ENCODE measurements around the gene FXYD1.

The FXYD1 gene

GRCh38 chr19:35138305-35138892, at the start of gene FXYD1:
TSS of gene FXYD1 (plus strand) at chr19:35138824. CDS start at chr19:35140080, 1,256 bp downstream.
- H3K27ac ChIP-seq (ENCODE audit: low read length) = no peak within 1 kb of the TSS
- no peaks in the 10 kb centered on the region for H3K9me3 ChIP-seq (ENCODE audit: insufficient read depth, low read length, severe bottlenecking)
- no peak within 1 kb of the TSS for H3K4me3 ChIP-seq (ENCODE audit: low read depth in 1 of 2, low read length in 2 of 2)
- DNase-seq (no peak), ATAC-seq (ENCODE audit: insufficient read depth, low read depth) (no peak)
- peaks cover 11% of the 10 kb centered on the region for H3K4me1 ChIP-seq (ENCODE audit: insufficient read depth, low read length)
- H2AFZ ChIP-seq (ENCODE audit: low read depth, low read length) = no peak within 1 kb of the TSS
- no peak for TF ChIP-seq CTCF (IDR thresholded peaks at IDR 0.05; ENCODE audit: borderline replicate concordance, extremely low read depth, low read length, poor library complexity, severe bottlenecking)
- TF ChIP-seq EZH2 (IDR thresholded peaks at IDR 0.05; ENCODE audit: borderline replicate concordance, low read depth, low read length, severe bottlenecking) = no peak
- H4K20me1 ChIP-seq (ENCODE audit: insufficient read depth, low read length) = peaks cover 9% of the 10 kb centered on the region; the same call in 1 of the 2 replicates
- no peak within 1 kb of the TSS for H3K4me2 ChIP-seq (ENCODE audit: insufficient read depth, low read length)
- H3K27me3 ChIP-seq (ENCODE audit: insufficient read depth, low read length, poor library complexity) = peaks cover 3% of the 10 kb centered on the region
- H3K79me2 ChIP-seq (ENCODE audit: insufficient read depth, low read length) = no peaks in the 10 kb centered on the region
- no peak within 1 kb of the TSS for H3K9ac ChIP-seq (ENCODE audit: low read depth, low read length)
- no peaks in the 10 kb centered on the region for H3K36me3 ChIP-seq (ENCODE audit: insufficient read depth, low read length)

- Histone ChIP-seq H3K4me1 (ENCODE audit: insufficient read depth, low read length) (no peaks in the 10 kb centered on the region), H3K4me2 (ENCODE audit: insufficient read depth, low read length) (no peak overlapping the region), H2AFZ (ENCODE audit: low read depth, low read length) (no peak overlapping the region), H3K9ac (ENCODE audit: low read depth, low read length) (no peak overlapping the region), H3K9me3 (ENCODE audit: insufficient read depth, low read length, severe bottlenecking) (no peaks in the 10 kb centered on the region), H3K36me3 (ENCODE audit: insufficient read depth, low read length) (no peaks in the 10 kb centered on the region), H3K79me2 (ENCODE audit: insufficient read depth, low read length) (no peaks in the 10 kb centered on the region), H3K27me3 (ENCODE audit: insufficient read depth, low read length, poor library complexity) (no peaks in the 10 kb centered on the region), H3K27ac (ENCODE audit: low read length) (no peak overlapping the region), H4K20me1 (ENCODE audit: insufficient read depth, low read length) (no peaks in the 10 kb centered on the region), H3K4me3 (ENCODE audit: low read depth in 1 of 2, low read length in 2 of 2) (no peak overlapping the region)
- TF ChIP-seq CTCF (IDR thresholded peaks at IDR 0.05; ENCODE audit: borderline replicate concordance, extremely low read depth, low read length, poor library complexity, severe bottlenecking) = no peak
- TF ChIP-seq EZH2 (IDR thresholded peaks at IDR 0.05; ENCODE audit: borderline replicate concordance, low read depth, low read length, severe bottlenecking) = no peak
- ATAC-seq (ENCODE audit: insufficient read depth, low read depth) = no peak
- no peak for DNase-seq
These were observed 49.1 kb upstream of the FXYD1 start for GRCh38 chr19:35089554-35089953.

- DNase-seq (no peak), ATAC-seq (ENCODE audit: insufficient read depth, low read depth) (no peak)
- no peaks in the 10 kb centered on the region for H3K27me3 ChIP-seq (ENCODE audit: insufficient read depth, low read length, poor library complexity)
- no peaks in the 10 kb centered on the region for H4K20me1 ChIP-seq (ENCODE audit: insufficient read depth, low read length)
- no peaks in the 10 kb centered on the region for H3K4me1 ChIP-seq (ENCODE audit: insufficient read depth, low read length)
- H3K4me3 ChIP-seq (ENCODE audit: low read depth in 1 of 2, low read length in 2 of 2) = no peak overlapping the region
- no peaks in the 10 kb centered on the region for H3K9me3 ChIP-seq (ENCODE audit: insufficient read depth, low read length, severe bottlenecking)
- no peaks in the 10 kb centered on the region for H3K79me2 ChIP-seq (ENCODE audit: insufficient read depth, low read length)
- H3K36me3 ChIP-seq (ENCODE audit: insufficient read depth, low read length) = no peaks in the 10 kb centered on the region
- H3K27ac ChIP-seq (ENCODE audit: low read length) = no peak overlapping the region
- no peak overlapping the region for H3K9ac ChIP-seq (ENCODE audit: low read depth, low read length)
- no peak overlapping the region for H2AFZ ChIP-seq (ENCODE audit: low read depth, low read length)
- TF ChIP-seq CTCF (IDR thresholded peaks at IDR 0.05; ENCODE audit: borderline replicate concordance, extremely low read depth, low read length, poor library complexity, severe bottlenecking) = no peak
- no peak for TF ChIP-seq EZH2 (IDR thresholded peaks at IDR 0.05; ENCODE audit: borderline replicate concordance, low read depth, low read length, severe bottlenecking)
- H3K4me2 ChIP-seq (ENCODE audit: insufficient read depth, low read length) = no peak overlapping the region
These were observed 48.5 kb upstream of the FXYD1 start for GRCh38 chr19:35090160-35090505.

Measured in DND-41 (cell line).